LNCaP clone FGC (cell line): ENCODE data around the gene CCDC12.
A peak's percentile ranks its signal among the peaks of the same experiment; 100 is the strongest.

ENCODE experiments used
- DNase-seq: peaks from one replicate; pipeline ENCODE4 v3.0.0-alpha.2; 2011; ENCODE audit warnings: low read depth
- H3K4me3 ChIP-seq: 2 replicates; pipeline ENCODE4 v1.5.1; 2011; ENCODE audit warnings: mild to moderate bottlenecking, low read depth, low read length, control low read depth
- CTCF ChIP-seq: IDR thresholded peaks from 2 replicates; pipeline ENCODE4 v1.5.1; 2012; ENCODE audit warnings: mild to moderate bottlenecking; ENCODE audit not compliant: control insufficient read depth, insufficient read depth; ENCODE audit errors: extremely low read depth

Gene CCDC12

GRCh38 chr3:46976326-46977190, at the start of gene CCDC12:
CCDC12 (minus strand) TSS chr3:46976745; CDS start chr3:46976732, 13 bp downstream.
- peak; percentile 98 for DNase-seq
- H3K4me3 ChIP-seq, result peak within 1 kb of the TSS; percentile 98
- TF ChIP-seq CTCF, result 0 out of 2 replicates have a peak, but pooled peaks have one; percentile 1

GRCh38 chr3:47024932-47025331, 48.4 kb upstream of the CCDC12 start:
- peak; percentile 34 for TF ChIP-seq CTCF
- no peak overlapping the region for H3K4me3 ChIP-seq
- DNase-seq, result no peak

GRCh38 chr3:47022641-47023071, 46.1 kb upstream of the CCDC12 start:
- TF ChIP-seq CTCF, result no peak
- H3K4me3 ChIP-seq, result no peak overlapping the region
- peak; percentile 64 for DNase-seq

GRCh38 chr3:47020311-47020710, 43.8 kb upstream of the CCDC12 start:
- TF ChIP-seq CTCF, result no peak

GRCh38 chr3:47019201-47019600, 42.7 kb upstream of the CCDC12 start:
- no peak overlapping the region for H3K4me3 ChIP-seq
- no peak for DNase-seq
- no peak for TF ChIP-seq CTCF

More at GRCh38 chr3:47020311-47020710, 43.8 kb upstream of the CCDC12 start:
- no peak overlapping the region for H3K4me3 ChIP-seq
- no peak for DNase-seq

GRCh38 chr3:47018269-47018611, 41.7 kb upstream of the CCDC12 start:
- no peak for DNase-seq
- TF ChIP-seq CTCF, result no peak
- H3K4me3 ChIP-seq, result no peak overlapping the region

GRCh38 chr3:47017504-47018268, 41.1 kb upstream of the CCDC12 start:
- TF ChIP-seq CTCF, result no peak
- H3K4me3 ChIP-seq, result no peak overlapping the region
- no peak for DNase-seq
